ENCODE data around the gene PTCH1. TPM values are rescaled to one million over a fixed set of nuclear protein-coding genes. Genes with fewer than 3 reads are reported as not detected.

Gene PTCH1
- total and polyA plus RNA-seq, 2 donors from 2014 or later, result 2.6 to 37.2 TPM

DNA sequence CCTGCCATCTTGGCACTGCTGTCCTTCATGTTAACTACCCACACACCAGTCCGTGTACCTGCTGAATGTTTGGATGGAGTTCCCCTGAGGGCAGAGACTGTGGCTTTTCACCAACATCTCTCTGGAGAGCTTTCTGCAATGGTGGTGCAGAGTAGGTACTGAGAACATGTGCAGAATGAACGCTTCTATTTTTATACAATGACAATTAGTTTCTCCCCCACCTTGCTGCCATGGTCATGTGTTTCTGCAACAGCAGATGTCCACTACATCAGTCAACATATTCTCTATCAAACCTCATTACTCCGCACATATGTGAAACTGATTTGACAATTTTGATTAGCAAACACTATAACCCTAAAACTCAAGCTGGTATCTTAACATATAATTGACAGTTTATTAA lies 14.5 kb downstream of the PTCH1 start:
- Histone ChIP-seq H3K9ac (ENCODE audit: low read length in 3 of 3) (no peak overlapping the region), H3K27me3 (ENCODE audit: control insufficient read depth, insufficient read depth, low read length) (no peaks in the 10 kb centered on the region), H3K27ac (ENCODE audit: low read depth in 2 of 2, low read length in 2 of 2) (no peak overlapping the region), H3K4me1 (ENCODE audit: control insufficient read depth in 2 of 3, insufficient read depth in 2 of 3, low read depth in 1 of 3, low read length in 3 of 3) (peaks cover 3 to 13% (median 3%) of the 10 kb centered on the region in 3 donors), H3K9me3 (ENCODE audit: control insufficient read depth in 2 of 3, insufficient read depth in 1 of 3, low read length in 3 of 3) (no peaks in the 10 kb centered on the region), H3K4me3 (ENCODE audit: low read length in 3 of 3) (no peak overlapping the region), H3K36me3 (ENCODE audit: control insufficient read depth in 2 of 3, insufficient read depth in 3 of 3, low read length in 3 of 3) (no peaks in the 10 kb centered on the region)
- FAIRE-seq (no peak), DNase-seq (no peak)
- TF ChIP-seq CTCF (IDR thresholded peaks at IDR 0.05; ENCODE audit: borderline replicate concordance, extremely low read depth, insufficient read depth), result no peak
- intact Hi-C loops (cut with DNase I), result no loop called here

GRCh38 chr9:95499847-95500246 lies 16.9 kb downstream of the PTCH1 start:
- intact Hi-C loops (cut with DNase I), result no loop called here

DNA sequence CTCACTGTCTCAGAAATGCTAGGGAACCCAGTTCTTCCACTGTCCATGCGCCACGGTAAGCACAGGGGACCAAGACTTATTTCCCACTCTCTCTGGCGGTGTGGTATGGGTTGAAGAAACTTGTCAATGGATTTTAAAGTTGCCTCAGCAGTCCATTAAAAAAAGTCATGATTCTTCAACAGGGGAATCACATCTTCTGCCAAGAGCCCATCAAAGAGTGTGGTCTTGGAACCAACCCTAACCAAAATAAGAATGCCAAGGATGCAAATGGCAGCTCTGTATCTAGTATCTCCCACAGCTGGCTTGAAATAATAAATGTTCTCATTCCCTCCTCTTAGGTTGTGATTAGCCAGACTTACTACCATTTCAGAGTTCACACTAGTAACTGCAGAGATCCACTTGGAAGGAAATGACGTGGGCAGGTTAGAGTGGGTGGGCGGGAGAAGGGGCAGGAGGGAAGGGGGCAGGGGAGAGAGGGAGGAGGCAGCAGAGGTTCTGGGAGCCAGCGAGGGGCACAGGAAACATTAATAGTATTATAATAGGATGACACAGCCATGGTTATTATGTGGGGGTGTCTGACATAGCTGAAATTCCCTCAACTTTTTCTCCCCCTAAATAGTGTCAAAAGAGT lies 17.6 kb downstream of the PTCH1 start:
- intact Hi-C loops (cut with DNase I), result no loop called here
- H3K36me3 ChIP-seq (ENCODE audit: control insufficient read depth in 2 of 3, insufficient read depth in 3 of 3, low read length in 3 of 3), result no peaks in the 10 kb centered on the region
- H3K27ac ChIP-seq (ENCODE audit: low read depth in 2 of 2, low read length in 2 of 2), result no peak overlapping the region
- peaks cover 5 to 16% (median 8%) of the 10 kb centered on the region in 3 donors for H3K4me1 ChIP-seq (ENCODE audit: control insufficient read depth in 2 of 3, insufficient read depth in 2 of 3, low read depth in 1 of 3, low read length in 3 of 3)
- FAIRE-seq (no peak), DNase-seq (no peak)
- H3K9me3 ChIP-seq (ENCODE audit: control insufficient read depth in 2 of 3, insufficient read depth in 1 of 3, low read length in 3 of 3), result no peaks in the 10 kb centered on the region
- no peak for TF ChIP-seq CTCF (IDR thresholded peaks at IDR 0.05; ENCODE audit: borderline replicate concordance, extremely low read depth, insufficient read depth)
- H3K4me3 ChIP-seq (ENCODE audit: low read length in 3 of 3), result no peak overlapping the region
- H3K27me3 ChIP-seq (ENCODE audit: control insufficient read depth, insufficient read depth, low read length), result no peaks in the 10 kb centered on the region
- H3K9ac ChIP-seq (ENCODE audit: low read length in 3 of 3), result no peak overlapping the region

More at GRCh38 chr9:95499847-95500246, 16.9 kb downstream of the PTCH1 start:
- Histone ChIP-seq H3K9ac (ENCODE audit: low read length in 3 of 3) (no peak overlapping the region), H3K4me1 (ENCODE audit: control insufficient read depth in 2 of 3, insufficient read depth in 2 of 3, low read depth in 1 of 3, low read length in 3 of 3) (peaks cover 2 to 12% (median 5%) of the 10 kb centered on the region in 3 donors), H3K4me3 (ENCODE audit: low read length in 3 of 3) (no peak overlapping the region), H3K9me3 (ENCODE audit: control insufficient read depth in 2 of 3, insufficient read depth in 1 of 3, low read length in 3 of 3) (no peaks in the 10 kb centered on the region), H3K36me3 (ENCODE audit: control insufficient read depth in 2 of 3, insufficient read depth in 3 of 3, low read length in 3 of 3) (no peaks in the 10 kb centered on the region), H3K27ac (ENCODE audit: low read depth in 2 of 2, low read length in 2 of 2) (no peak overlapping the region), H3K27me3 (ENCODE audit: control insufficient read depth, insufficient read depth, low read length) (no peaks in the 10 kb centered on the region)
- FAIRE-seq, result no peak
- TF ChIP-seq CTCF (IDR thresholded peaks at IDR 0.05; ENCODE audit: borderline replicate concordance, extremely low read depth, insufficient read depth), result no peak
- peak in 3 of 5 donors; percentile 37 to 47 (median 43) for DNase-seq

DNA sequence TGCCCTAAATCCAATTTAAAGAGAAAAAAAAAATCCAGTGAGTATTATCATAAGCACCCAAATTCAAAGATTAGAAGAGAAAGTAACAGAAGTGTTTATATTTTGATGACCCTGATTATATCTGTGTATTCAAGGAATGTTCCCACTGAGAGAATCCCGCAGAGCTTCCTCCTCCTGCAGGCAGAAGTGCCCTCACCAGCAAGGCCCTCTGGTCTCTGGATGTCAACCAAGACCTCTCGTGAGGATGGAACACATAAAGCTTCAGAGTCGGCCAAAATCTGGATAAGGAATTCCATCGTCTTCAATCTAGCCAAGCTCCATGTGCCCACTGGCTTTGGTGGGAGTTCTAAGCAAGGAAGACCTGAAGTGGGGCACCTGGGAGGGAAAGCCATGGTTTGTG lies 18.1 kb downstream of the PTCH1 start:
- H3K27ac ChIP-seq (ENCODE audit: low read depth in 2 of 2, low read length in 2 of 2), result no peak overlapping the region
- no peak overlapping the region for H3K4me3 ChIP-seq (ENCODE audit: low read length in 3 of 3)
- H3K9me3 ChIP-seq (ENCODE audit: control insufficient read depth in 2 of 3, insufficient read depth in 1 of 3, low read length in 3 of 3), result no peaks in the 10 kb centered on the region
- FAIRE-seq, result no peak
- no peaks in the 10 kb centered on the region for H3K36me3 ChIP-seq (ENCODE audit: control insufficient read depth in 2 of 3, insufficient read depth in 3 of 3, low read length in 3 of 3)
- peaks cover 5 to 18% (median 11%) of the 10 kb centered on the region in 3 donors for H3K4me1 ChIP-seq (ENCODE audit: control insufficient read depth in 2 of 3, insufficient read depth in 2 of 3, low read depth in 1 of 3, low read length in 3 of 3)
- H3K27me3 ChIP-seq (ENCODE audit: control insufficient read depth, insufficient read depth, low read length), result no peaks in the 10 kb centered on the region
- intact Hi-C loops (cut with DNase I), result no loop called here
- no peak overlapping the region for H3K9ac ChIP-seq (ENCODE audit: low read length in 3 of 3)
- TF ChIP-seq CTCF (IDR thresholded peaks at IDR 0.05; ENCODE audit: borderline replicate concordance, extremely low read depth, insufficient read depth), result no peak
- DNase-seq, result no peak

Data from kidney (tissue), 14 donors.